Lower lobe of right lung (tissue), 2 donors: ENCODE data around the gene FSHR. TPM values are rescaled to one million over a fixed set of nuclear protein-coding genes. Genes with fewer than 3 reads are reported as not detected.

ENCODE experiments used
- ATAC-seq, 2 donors: fragments of 200-7000 bp; cut with Tn5 transposase; one replicate each; pipeline ENCODE4 v1.9.1; 2020 to 2022; ENCODE audit warnings: mild to moderate bottlenecking in 2 of 2, moderate library complexity in 2 of 2
- DNase-seq: peaks from one replicate; pipeline ENCODE4 v3.0.0-alpha.2; 2020
- H3K27ac ChIP-seq: fragments of 200-600 bp; one replicate; pipeline ENCODE4 v1.8.0; 2022
- H3K27me3 ChIP-seq: fragments of 200-600 bp; one replicate; pipeline ENCODE4 v1.8.0; 2022; ENCODE audit warnings: low read depth
- H3K36me3 ChIP-seq: fragments of 200-600 bp; one replicate; pipeline ENCODE4 v1.8.0; 2022; ENCODE audit warnings: mild to moderate bottlenecking
- H3K4me1 ChIP-seq: fragments of 200-600 bp; one replicate; pipeline ENCODE4 v1.8.0; 2022
- H3K4me3 ChIP-seq: fragments of 200-600 bp; one replicate; pipeline ENCODE4 v1.8.0; 2022; ENCODE audit warnings: mild to moderate bottlenecking
- H3K9me3 ChIP-seq: fragments of 200-600 bp; one replicate; pipeline ENCODE4 v1.8.0; 2022
- CTCF ChIP-seq: fragments of 200-600 bp; IDR thresholded peaks from one replicate; pipeline ENCODE4 v1.8.0; 2022; ENCODE audit warnings: antibody characterized with exemption, mild to moderate bottlenecking
- intact Hi-C: fragments of 100-400 bp; cut with DNase I; formaldehyde crosslinking; loops from one replicate; pipeline ENCODE4 v1.11.0; 2022
- total RNA-seq: library from RNA; stranded (reverse); fragmentation: NEBNext Ultra II Directional; extraction: Animal tissue kit (Norgen Biotek cat#: 25700); gene quantifications from one replicate; pipeline ENCODE4 v1.2.1, GENCODE V29; 2021
- donor health status: DM: no; HTN: yes; CAD: no; lungs with severe emphysema.

The FSHR gene
- total RNA-seq, 1 donor from 2014 or later = not detected

- Histone ChIP-seq H3K4me1 (no peaks in the 10 kb centered on the region), H3K9me3 (no peaks in the 10 kb centered on the region), H3K4me3 (no peak overlapping the region), H3K27ac (no peak overlapping the region), H3K36me3 (no peaks in the 10 kb centered on the region), H3K27me3 (no peaks in the 10 kb centered on the region)
- no peak for TF ChIP-seq CTCF
- DNase-seq = no peak
- ATAC-seq = no peak
- intact Hi-C loops = no loop called here
Observed at GRCh38 chr2:48979691-48980090, 174.6 kb downstream of the FSHR start.

GRCh38 chr2:48978131-48978530 is 176.2 kb downstream of the FSHR start:
- DNase-seq = no peak
- intact Hi-C loops = no loop called here
- TF ChIP-seq CTCF = no peak
- no peaks in the 10 kb centered on the region for H3K9me3 ChIP-seq
- H3K27ac ChIP-seq = no peak overlapping the region
- no peaks in the 10 kb centered on the region for H3K36me3 ChIP-seq
- H3K4me1 ChIP-seq = no peaks in the 10 kb centered on the region
- no peaks in the 10 kb centered on the region for H3K27me3 ChIP-seq
- no peak for ATAC-seq
- H3K4me3 ChIP-seq = no peak overlapping the region

- no peaks in the 10 kb centered on the region for H3K27me3 ChIP-seq
- TF ChIP-seq CTCF = no peak
- no peaks in the 10 kb centered on the region for H3K9me3 ChIP-seq
- no peak overlapping the region for H3K4me3 ChIP-seq
- intact Hi-C loops = no loop called here
- H3K27ac ChIP-seq = no peak overlapping the region
- no peaks in the 10 kb centered on the region for H3K36me3 ChIP-seq
- no peak for DNase-seq
- no peak for ATAC-seq
- no peaks in the 10 kb centered on the region for H3K4me1 ChIP-seq
Observed at GRCh38 chr2:48971801-48972200, 182.5 kb downstream of the FSHR start.

- Histone ChIP-seq H3K27me3 (no peaks in the 10 kb centered on the region), H3K9me3 (no peaks in the 10 kb centered on the region), H3K36me3 (no peaks in the 10 kb centered on the region), H3K27ac (no peak overlapping the region), H3K4me1 (no peaks in the 10 kb centered on the region), H3K4me3 (no peak overlapping the region)
- TF ChIP-seq CTCF = no peak
- ATAC-seq = no peak
- intact Hi-C loops = no loop called here
- DNase-seq = no peak
Observed at GRCh38 chr2:48968011-48968410, 186.3 kb downstream of the FSHR start.

GRCh38 chr2:48965204-48965603 is 189.1 kb downstream of the FSHR start:
- H3K27ac ChIP-seq = no peak overlapping the region
- H3K27me3 ChIP-seq = no peaks in the 10 kb centered on the region
- DNase-seq (no peak), ATAC-seq (no peak)
- H3K9me3 ChIP-seq = no peaks in the 10 kb centered on the region
- no peaks in the 10 kb centered on the region for H3K36me3 ChIP-seq
- H3K4me3 ChIP-seq = no peak overlapping the region
- no peaks in the 10 kb centered on the region for H3K4me1 ChIP-seq
- no peak for TF ChIP-seq CTCF
- intact Hi-C loops = no loop called here

GRCh38 chr2:48961009-48961408 is 193.3 kb downstream of the FSHR start:
- no peak for ATAC-seq
- intact Hi-C loops = no loop called here
- no peaks in the 10 kb centered on the region for H3K4me1 ChIP-seq
- no peak for DNase-seq
- no peaks in the 10 kb centered on the region for H3K9me3 ChIP-seq
- TF ChIP-seq CTCF = no peak
- no peaks in the 10 kb centered on the region for H3K27me3 ChIP-seq
- H3K27ac ChIP-seq = no peak overlapping the region
- H3K4me3 ChIP-seq = no peak overlapping the region
- no peaks in the 10 kb centered on the region for H3K36me3 ChIP-seq
